ENCODE data around the gene PSMB5. TPM values are rescaled to one million over a fixed set of nuclear protein-coding genes. Genes with fewer than 3 reads are reported as not detected.

PSMB5 gene
- total and polyA plus RNA-seq, 2 of the 13 experiments (the other 11 are each of a cell fraction or from before 2014, with no cell fraction given): 705 to 871 TPM

DNA sequence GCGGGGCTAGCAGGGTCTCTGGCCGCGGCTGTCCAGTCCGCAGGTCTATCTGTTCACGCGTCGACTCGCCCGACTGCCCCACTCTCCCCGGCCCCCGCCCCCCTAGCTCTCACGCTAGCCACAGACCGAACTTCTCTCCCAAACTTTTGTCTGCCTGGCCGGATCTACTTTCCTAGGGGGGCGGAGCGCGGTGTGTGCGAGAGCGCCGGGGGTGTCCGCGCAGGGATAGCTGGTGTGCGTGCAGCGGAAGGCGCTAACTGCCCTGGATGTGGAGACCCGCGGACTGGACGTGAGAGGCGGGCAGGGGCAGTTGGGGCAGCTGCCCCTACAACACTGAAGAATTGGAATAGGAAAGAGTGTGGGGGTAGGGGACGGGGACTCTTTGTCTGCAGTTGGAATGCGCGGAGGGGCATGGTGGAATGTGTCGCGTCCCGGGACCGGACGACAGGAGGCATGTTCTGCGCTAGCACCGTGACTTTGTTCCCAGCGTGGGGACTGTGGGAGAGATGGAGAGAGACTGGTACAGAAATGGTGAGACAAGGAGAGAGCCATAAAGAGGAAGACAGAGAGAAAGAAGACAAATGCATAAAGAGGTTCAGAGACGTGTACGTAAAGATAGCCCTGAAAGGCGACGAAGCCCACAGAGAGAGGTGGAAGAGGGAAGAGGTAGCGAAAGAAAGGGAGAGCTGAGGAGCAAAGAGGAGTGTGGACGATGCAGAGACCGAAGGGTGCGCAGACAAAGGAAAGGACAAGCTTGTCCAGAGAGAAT lies 52.0 kb downstream of the PSMB5 start, which contains the start of gene AJUBA (continued):
- peak; percentile 5 to 70; a peak in 2 of 4 replicates for TF ChIP-seq NR2F1 (CRISPR knock-in tag; IDR thresholded peaks at IDR 0.05)
- TF ChIP-seq, protein P1, sequence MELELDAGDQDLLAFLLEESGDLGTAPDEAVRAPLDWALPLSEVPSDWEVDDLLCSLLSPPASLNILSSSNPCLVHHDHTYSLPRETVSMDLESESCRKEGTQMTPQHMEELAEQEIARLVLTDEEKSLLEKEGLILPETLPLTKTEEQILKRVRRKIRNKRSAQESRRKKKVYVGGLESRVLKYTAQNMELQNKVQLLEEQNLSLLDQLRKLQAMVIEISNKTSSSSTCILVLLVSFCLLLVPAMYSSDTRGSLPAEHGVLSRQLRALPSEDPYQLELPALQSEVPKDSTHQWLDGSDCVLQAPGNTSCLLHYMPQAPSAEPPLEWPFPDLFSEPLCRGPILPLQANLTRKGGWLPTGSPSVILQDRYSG (CRISPR knock-in tag; IDR thresholded peaks at IDR 0.05): no peak
- peak; percentile 96 for TF ChIP-seq GZF1 (CRISPR knock-in tag; IDR thresholded peaks at IDR 0.05)
- TF ChIP-seq, protein P2, sequence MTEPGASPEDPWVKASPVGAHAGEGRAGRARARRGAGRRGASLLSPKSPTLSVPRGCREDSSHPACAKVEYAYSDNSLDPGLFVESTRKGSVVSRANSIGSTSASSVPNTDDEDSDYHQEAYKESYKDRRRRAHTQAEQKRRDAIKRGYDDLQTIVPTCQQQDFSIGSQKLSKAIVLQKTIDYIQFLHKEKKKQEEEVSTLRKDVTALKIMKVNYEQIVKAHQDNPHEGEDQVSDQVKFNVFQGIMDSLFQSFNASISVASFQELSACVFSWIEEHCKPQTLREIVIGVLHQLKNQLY (CRISPR knock-in tag; IDR thresholded peaks at IDR 0.05): peak; percentile 81
- TF ChIP-seq CREM (IDR thresholded peaks at IDR 0.05): no peak
- no peak; the same call in 1 of the 2 replicates for TF ChIP-seq CREM (CRISPR knock-in tag; IDR thresholded peaks at IDR 0.05)
- TF ChIP-seq ZNF326 (CRISPR knock-in tag; IDR thresholded peaks at IDR 0.05; ENCODE audit: borderline replicate concordance): peak; percentile 56; the same call in 1 of the 2 replicates
- TF ChIP-seq, protein P3, sequence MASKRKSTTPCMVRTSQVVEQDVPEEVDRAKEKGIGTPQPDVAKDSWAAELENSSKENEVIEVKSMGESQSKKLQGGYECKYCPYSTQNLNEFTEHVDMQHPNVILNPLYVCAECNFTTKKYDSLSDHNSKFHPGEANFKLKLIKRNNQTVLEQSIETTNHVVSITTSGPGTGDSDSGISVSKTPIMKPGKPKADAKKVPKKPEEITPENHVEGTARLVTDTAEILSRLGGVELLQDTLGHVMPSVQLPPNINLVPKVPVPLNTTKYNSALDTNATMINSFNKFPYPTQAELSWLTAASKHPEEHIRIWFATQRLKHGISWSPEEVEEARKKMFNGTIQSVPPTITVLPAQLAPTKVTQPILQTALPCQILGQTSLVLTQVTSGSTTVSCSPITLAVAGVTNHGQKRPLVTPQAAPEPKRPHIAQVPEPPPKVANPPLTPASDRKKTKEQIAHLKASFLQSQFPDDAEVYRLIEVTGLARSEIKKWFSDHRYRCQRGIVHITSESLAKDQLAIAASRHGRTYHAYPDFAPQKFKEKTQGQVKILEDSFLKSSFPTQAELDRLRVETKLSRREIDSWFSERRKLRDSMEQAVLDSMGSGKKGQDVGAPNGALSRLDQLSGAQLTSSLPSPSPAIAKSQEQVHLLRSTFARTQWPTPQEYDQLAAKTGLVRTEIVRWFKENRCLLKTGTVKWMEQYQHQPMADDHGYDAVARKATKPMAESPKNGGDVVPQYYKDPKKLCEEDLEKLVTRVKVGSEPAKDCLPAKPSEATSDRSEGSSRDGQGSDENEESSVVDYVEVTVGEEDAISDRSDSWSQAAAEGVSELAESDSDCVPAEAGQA (IDR thresholded peaks at IDR 0.05; ENCODE audit: low read depth): peak; percentile 84
- TF ChIP-seq, protein P3 (CRISPR knock-in tag; IDR thresholded peaks at IDR 0.05; ENCODE audit: borderline replicate concordance): no peak
- TF ChIP-seq, protein P4, sequence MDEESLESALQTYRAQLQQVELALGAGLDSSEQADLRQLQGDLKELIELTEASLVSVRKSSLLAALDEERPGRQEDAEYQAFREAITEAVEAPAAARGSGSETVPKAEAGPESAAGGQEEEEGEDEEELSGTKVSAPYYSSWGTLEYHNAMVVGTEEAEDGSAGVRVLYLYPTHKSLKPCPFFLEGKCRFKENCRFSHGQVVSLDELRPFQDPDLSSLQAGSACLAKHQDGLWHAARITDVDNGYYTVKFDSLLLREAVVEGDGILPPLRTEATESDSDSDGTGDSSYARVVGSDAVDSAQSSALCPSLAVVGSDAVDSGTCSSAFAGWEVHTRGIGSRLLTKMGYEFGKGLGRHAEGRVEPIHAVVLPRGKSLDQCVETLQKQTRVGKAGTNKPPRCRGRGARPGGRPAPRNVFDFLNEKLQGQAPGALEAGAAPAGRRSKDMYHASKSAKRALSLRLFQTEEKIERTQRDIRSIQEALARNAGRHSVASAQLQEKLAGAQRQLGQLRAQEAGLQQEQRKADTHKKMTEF (CRISPR knock-in tag; IDR thresholded peaks at IDR 0.05): peak; percentile 97; the same call in 1 of the 2 replicates
- TF ChIP-seq, protein P5, sequence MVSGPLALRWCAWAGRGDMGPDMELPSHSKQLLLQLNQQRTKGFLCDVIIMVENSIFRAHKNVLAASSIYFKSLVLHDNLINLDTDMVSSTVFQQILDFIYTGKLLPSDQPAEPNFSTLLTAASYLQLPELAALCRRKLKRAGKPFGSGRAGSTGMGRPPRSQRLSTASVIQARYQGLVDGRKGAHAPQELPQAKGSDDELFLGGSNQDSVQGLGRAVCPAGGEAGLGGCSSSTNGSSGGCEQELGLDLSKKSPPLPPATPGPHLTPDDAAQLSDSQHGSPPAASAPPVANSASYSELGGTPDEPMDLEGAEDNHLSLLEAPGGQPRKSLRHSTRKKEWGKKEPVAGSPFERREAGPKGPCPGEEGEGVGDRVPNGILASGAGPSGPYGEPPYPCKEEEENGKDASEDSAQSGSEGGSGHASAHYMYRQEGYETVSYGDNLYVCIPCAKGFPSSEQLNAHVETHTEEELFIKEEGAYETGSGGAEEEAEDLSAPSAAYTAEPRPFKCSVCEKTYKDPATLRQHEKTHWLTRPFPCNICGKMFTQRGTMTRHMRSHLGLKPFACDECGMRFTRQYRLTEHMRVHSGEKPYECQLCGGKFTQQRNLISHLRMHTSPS (CRISPR knock-in tag; IDR thresholded peaks at IDR 0.05; ENCODE audit: low read depth): peak; percentile 74
- TF ChIP-seq ZNF749 (CRISPR knock-in tag; IDR thresholded peaks at IDR 0.05; ENCODE audit: borderline replicate concordance): no peak
- TF ChIP-seq, protein P6, sequence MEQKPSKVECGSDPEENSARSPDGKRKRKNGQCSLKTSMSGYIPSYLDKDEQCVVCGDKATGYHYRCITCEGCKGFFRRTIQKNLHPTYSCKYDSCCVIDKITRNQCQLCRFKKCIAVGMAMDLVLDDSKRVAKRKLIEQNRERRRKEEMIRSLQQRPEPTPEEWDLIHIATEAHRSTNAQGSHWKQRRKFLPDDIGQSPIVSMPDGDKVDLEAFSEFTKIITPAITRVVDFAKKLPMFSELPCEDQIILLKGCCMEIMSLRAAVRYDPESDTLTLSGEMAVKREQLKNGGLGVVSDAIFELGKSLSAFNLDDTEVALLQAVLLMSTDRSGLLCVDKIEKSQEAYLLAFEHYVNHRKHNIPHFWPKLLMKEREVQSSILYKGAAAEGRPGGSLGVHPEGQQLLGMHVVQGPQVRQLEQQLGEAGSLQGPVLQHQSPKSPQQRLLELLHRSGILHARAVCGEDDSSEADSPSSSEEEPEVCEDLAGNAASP (CRISPR knock-in tag; IDR thresholded peaks at IDR 0.05; ENCODE audit: borderline replicate concordance): peak; percentile 66; the same call in 1 of the 2 replicates
